C4-2B (cell line): ENCODE measurements around the gene MRPL24.

ENCODE experiments used
- ZFX ChIP-seq: fragments of 450-650 bp; IDR thresholded peaks from 2 replicates; pipeline ENCODE4 v1.6.1; 2017
- TF ChIP-seq, protein P1 (sequence below): fragments of 450-650 bp; conservative IDR thresholded peaks from 2 replicates; pipeline ENCODE4 v1.5.1; 2017; ENCODE audit warnings: mild to moderate bottlenecking

GRCh38 chr1:156727926-156728598 is 12.8 kb downstream of the MRPL24 start, which contains the start of gene METTL25B:
- TF ChIP-seq, protein P1, sequence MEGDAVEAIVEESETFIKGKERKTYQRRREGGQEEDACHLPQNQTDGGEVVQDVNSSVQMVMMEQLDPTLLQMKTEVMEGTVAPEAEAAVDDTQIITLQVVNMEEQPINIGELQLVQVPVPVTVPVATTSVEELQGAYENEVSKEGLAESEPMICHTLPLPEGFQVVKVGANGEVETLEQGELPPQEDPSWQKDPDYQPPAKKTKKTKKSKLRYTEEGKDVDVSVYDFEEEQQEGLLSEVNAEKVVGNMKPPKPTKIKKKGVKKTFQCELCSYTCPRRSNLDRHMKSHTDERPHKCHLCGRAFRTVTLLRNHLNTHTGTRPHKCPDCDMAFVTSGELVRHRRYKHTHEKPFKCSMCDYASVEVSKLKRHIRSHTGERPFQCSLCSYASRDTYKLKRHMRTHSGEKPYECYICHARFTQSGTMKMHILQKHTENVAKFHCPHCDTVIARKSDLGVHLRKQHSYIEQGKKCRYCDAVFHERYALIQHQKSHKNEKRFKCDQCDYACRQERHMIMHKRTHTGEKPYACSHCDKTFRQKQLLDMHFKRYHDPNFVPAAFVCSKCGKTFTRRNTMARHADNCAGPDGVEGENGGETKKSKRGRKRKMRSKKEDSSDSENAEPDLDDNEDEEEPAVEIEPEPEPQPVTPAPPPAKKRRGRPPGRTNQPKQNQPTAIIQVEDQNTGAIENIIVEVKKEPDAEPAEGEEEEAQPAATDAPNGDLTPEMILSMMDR: no peak
- no peak for TF ChIP-seq ZFX
